ENCODE measurements around the gene MTCL1.

Gene MTCL1

DNA sequence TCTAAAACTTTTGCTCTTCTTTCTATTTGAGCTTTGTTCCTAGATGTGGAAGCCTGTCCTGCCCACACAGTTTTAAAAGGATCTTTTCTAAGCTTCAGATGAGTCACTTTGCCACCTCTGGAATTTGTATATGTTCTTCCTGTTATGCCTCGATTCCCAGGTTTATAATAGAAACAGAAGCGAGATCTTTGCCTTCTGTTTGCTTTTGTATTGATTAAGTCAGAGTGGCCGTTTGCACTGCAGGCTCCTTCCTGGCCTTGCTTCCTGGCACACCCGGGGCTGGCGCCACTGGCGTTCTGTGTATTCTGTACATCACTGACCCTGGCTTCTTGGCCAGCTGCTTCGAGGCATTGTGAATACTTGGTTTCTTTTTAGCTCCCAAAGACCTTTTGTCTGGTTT, 91.8 kb downstream of the MTCL1 start:
- TF ChIP-seq YY1 (IDR thresholded peaks at IDR 0.05; ENCODE audit: low read depth), result no peak
- no peak for TF ChIP-seq TEAD4 (IDR thresholded peaks at IDR 0.05)
- TF ChIP-seq, protein P1, sequence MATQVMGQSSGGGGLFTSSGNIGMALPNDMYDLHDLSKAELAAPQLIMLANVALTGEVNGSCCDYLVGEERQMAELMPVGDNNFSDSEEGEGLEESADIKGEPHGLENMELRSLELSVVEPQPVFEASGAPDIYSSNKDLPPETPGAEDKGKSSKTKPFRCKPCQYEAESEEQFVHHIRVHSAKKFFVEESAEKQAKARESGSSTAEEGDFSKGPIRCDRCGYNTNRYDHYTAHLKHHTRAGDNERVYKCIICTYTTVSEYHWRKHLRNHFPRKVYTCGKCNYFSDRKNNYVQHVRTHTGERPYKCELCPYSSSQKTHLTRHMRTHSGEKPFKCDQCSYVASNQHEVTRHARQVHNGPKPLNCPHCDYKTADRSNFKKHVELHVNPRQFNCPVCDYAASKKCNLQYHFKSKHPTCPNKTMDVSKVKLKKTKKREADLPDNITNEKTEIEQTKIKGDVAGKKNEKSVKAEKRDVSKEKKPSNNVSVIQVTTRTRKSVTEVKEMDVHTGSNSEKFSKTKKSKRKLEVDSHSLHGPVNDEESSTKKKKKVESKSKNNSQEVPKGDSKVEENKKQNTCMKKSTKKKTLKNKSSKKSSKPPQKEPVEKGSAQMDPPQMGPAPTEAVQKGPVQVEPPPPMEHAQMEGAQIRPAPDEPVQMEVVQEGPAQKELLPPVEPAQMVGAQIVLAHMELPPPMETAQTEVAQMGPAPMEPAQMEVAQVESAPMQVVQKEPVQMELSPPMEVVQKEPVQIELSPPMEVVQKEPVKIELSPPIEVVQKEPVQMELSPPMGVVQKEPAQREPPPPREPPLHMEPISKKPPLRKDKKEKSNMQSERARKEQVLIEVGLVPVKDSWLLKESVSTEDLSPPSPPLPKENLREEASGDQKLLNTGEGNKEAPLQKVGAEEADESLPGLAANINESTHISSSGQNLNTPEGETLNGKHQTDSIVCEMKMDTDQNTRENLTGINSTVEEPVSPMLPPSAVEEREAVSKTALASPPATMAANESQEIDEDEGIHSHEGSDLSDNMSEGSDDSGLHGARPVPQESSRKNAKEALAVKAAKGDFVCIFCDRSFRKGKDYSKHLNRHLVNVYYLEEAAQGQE (IDR thresholded peaks at IDR 0.05; ENCODE audit: low read depth), result no peak
- TF ChIP-seq FOXM1 (IDR thresholded peaks at IDR 0.05; ENCODE audit: borderline replicate concordance, low read depth), result no peak
- TF ChIP-seq ZBTB7A (IDR thresholded peaks at IDR 0.05; ENCODE audit: low read depth), result no peak

DNA sequence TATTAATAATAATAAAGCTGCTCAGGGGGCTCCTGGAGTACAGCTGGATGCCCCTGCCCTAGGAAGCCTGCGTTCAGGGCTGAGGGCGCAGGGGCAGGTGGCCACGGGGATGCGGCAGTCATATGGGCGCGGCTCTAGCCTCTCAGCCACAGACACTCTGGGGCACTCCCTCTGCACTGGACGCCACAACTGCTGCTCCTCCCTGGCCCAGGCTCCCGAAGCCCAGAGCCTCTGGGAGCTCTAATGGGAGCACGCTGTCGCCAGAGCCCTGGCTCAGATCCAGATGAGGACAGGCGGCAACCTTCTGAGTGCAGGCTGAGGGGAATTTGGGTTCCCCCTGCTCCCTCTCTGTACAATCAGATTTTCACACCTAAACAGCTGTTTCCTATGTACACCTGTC, 93.6 kb downstream of the MTCL1 start:
- TF ChIP-seq TAF1 (IDR thresholded peaks at IDR 0.05; ENCODE audit: low read depth), result no peak

DNA sequence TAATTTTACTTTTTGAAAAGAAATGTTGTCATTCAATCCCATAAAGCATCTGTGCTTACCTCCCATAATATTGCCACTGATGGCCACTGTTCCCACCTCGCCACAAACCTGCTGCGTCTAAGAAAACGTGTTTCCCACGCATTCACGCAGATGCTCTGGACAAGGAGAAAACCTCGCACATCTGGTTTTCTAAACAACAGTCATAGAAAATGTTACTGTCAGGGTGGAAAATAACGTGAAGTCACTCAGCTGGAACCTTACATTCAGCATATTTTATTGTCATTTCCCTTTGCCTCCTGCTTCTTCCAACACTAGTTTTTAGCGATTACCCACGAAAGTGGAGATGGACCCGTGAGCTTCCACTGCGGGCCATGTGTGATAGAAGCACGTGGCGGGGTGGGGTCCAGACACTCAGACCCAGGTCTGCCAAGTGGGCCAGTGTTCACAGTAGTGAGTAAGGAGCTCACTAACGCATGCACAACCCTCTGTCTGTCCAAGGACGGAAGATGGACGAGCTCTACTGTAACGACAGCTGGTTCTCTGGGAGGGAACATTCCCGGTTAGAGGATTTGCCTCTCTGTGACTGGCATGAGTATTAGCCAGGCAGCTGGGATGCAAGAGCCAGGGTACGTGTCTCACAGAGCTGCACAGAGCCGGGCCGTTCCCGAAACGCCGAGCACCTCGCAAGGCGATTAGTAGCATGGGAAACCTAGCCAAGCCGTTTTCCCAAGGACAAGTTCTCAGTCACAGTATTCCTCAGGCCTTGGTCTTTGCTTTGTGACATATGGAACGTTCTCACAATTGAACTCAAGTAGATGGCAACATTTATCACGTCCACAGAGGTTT, 94.5 kb downstream of the MTCL1 start:
- TF ChIP-seq TEAD4 (IDR thresholded peaks at IDR 0.05) (no peak), TCF12 (IDR thresholded peaks at IDR 0.05; ENCODE audit: low read depth) (no peak), RAD21 (IDR thresholded peaks at IDR 0.05; ENCODE audit: low read depth) (no peak), CREB1 (IDR thresholded peaks at IDR 0.05; ENCODE audit: low read depth) (no peak), EP300 (IDR thresholded peaks at IDR 0.05; ENCODE audit: borderline replicate concordance) (no peak), NFIC (IDR thresholded peaks at IDR 0.05) (no peak), FOXM1 (IDR thresholded peaks at IDR 0.05; ENCODE audit: borderline replicate concordance, low read depth) (no peak)
- TF ChIP-seq, protein P1 (IDR thresholded peaks at IDR 0.05; ENCODE audit: low read depth), result no peak
- TF ChIP-seq, protein P2, sequence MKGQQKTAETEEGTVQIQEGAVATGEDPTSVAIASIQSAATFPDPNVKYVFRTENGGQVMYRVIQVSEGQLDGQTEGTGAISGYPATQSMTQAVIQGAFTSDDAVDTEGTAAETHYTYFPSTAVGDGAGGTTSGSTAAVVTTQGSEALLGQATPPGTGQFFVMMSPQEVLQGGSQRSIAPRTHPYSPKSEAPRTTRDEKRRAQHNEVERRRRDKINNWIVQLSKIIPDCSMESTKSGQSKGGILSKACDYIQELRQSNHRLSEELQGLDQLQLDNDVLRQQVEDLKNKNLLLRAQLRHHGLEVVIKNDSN (IDR thresholded peaks at IDR 0.05), result no peak

DNA sequence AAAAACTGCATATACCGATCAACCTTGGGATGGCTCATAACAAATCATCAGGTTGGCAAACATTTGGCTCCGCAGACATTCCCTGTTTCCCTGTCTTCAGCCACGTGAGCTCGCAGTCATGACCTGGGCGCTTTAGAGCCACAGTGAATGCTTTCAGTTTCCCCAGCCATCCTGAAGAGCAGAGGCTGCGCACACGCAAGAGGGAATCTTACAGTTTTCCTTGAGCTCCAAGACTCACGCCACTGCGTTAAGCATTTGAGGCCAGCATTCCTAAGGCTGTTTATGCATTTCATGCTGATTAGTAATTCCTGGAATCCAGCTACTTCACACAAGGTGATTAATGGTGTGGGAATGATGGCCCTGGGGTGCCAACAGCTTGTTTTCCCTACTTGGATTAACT, 95.1 kb downstream of the MTCL1 start:
- TF ChIP-seq EGR1 (IDR thresholded peaks at IDR 0.05) (no peak), RAD21 (IDR thresholded peaks at IDR 0.05; ENCODE audit: low read depth) (no peak), TEAD4 (IDR thresholded peaks at IDR 0.05) (peak; percentile 92), NFIC (IDR thresholded peaks at IDR 0.05) (0 out of 2 replicates have a peak, but pooled peaks have one; percentile 36), TCF12 (IDR thresholded peaks at IDR 0.05; ENCODE audit: low read depth) (0 out of 2 replicates have a peak, but pooled peaks have one; percentile 21), EP300 (IDR thresholded peaks at IDR 0.05; ENCODE audit: borderline replicate concordance) (peak; percentile 68; the same call in 1 of the 2 replicates)
- TF ChIP-seq, protein P3, sequence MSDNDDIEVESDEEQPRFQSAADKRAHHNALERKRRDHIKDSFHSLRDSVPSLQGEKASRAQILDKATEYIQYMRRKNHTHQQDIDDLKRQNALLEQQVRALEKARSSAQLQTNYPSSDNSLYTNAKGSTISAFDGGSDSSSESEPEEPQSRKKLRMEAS (IDR thresholded peaks at IDR 0.05), result peak; percentile 16; the same call in 1 of the 2 replicates

DNA sequence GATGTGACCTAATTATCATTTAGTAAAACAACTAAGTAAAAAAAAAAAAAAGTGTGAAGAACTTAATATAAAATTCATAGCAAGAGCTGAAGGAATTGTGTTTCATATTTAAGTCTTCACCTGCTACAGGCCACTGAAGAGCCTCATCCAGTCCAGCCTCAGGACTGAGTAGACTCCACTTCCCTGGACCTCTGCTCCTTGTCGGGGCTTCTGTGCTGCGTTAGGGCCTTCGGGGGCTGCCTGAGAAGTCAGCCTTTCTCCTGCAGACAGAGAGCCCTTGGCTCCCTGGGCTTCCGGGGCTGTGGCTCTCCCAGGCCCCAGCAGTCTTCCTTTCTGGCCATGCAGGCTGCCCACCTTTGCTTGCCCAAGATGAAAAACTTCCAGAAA, 95.5 kb downstream of the MTCL1 start:
- TF ChIP-seq EP300 (IDR thresholded peaks at IDR 0.05; ENCODE audit: borderline replicate concordance), result no peak
- no peak for TF ChIP-seq TCF12 (IDR thresholded peaks at IDR 0.05; ENCODE audit: low read depth)
- TF ChIP-seq, protein P1 (IDR thresholded peaks at IDR 0.05; ENCODE audit: low read depth), result no peak
- no peak for TF ChIP-seq ZBTB7A (IDR thresholded peaks at IDR 0.05; ENCODE audit: low read depth)
- TF ChIP-seq TAF1 (IDR thresholded peaks at IDR 0.05; ENCODE audit: low read depth), result no peak
- TF ChIP-seq TEAD4 (IDR thresholded peaks at IDR 0.05), result no peak
- TF ChIP-seq, protein P2 (IDR thresholded peaks at IDR 0.05), result no peak
- no peak for TF ChIP-seq CREB1 (IDR thresholded peaks at IDR 0.05; ENCODE audit: low read depth)
- no peak for TF ChIP-seq CEBPB (IDR thresholded peaks at IDR 0.05)
- no peak for TF ChIP-seq EGR1 (IDR thresholded peaks at IDR 0.05)
- no peak for TF ChIP-seq RAD21 (IDR thresholded peaks at IDR 0.05; ENCODE audit: low read depth)
- TF ChIP-seq, protein P3 (IDR thresholded peaks at IDR 0.05), result no peak
- TF ChIP-seq NFIC (IDR thresholded peaks at IDR 0.05), result no peak
- TF ChIP-seq YY1 (IDR thresholded peaks at IDR 0.05; ENCODE audit: low read depth), result no peak
- TF ChIP-seq FOXM1 (IDR thresholded peaks at IDR 0.05; ENCODE audit: borderline replicate concordance, low read depth), result no peak

All from Ishikawa (cell line).